Spleen (tissue), 7 donors: Measurements from ENCODE around the gene PHOSPHO2.

ENCODE experiments used
- POLR2A ChIP-seq, 3 donors: fragments of 450-650 bp; IDR thresholded peaks; one replicate each; pipeline ENCODE4 v1.5.1; 2017; ENCODE audit warnings: antibody characterized with exemption in 3 of 3, mild to moderate bottlenecking in 1 of 3
- POLR2AphosphoS5 ChIP-seq, 3 donors: sonication (generic); formaldehyde crosslinking; IDR thresholded peaks; one replicate each; pipeline ENCODE4 v1.5.1; 2017; ENCODE audit warnings: antibody characterized with exemption in 3 of 3
- TF ChIP-seq, protein P1 (sequence below), 11 experiments: fragments of 200-600 bp in 7 of 11; fragments of 450-650 bp in 4 of 11; sonication (generic) in 4 of 11; IDR thresholded peaks in 8 of 11; conservative IDR thresholded peaks in 3 of 11; 1 replicate in 7 of 11; 2 replicates in 4 of 11; pipeline versions ENCODE4 v1.4.0 to v1.8.0; 2016 to 2021; ENCODE audit warnings: antibody characterized with exemption in 11 of 11, inconsistent platforms in 4 of 11, mild to moderate bottlenecking in 1 of 11
- donor health status: DM: no; HTN: no; CAD: no; lungs with moderate emphysema.
- donor health status: DM: no; HTN: no; CAD: no.
- donor health status: DM: no; HTN: no; CAD: no.

DNA sequence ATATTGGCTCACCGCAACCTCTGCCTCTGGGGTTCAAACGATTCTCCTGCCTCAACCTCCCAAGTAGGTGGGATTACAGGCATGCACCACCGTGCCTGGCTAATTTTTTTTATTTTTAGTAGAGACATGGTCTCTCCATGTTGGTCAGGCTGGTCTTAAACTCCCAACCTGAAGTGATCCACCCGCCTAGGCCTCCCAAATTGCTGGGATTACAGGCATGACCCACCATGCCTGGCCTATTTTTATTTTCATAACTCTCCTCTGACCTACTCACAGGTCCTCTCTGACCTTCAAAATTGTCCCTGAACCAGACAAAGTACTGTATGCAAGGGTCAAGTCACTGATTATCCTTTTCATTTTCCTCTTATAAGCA, 23.4 kb downstream of the PHOSPHO2 start:
- TF ChIP-seq, protein P1, sequence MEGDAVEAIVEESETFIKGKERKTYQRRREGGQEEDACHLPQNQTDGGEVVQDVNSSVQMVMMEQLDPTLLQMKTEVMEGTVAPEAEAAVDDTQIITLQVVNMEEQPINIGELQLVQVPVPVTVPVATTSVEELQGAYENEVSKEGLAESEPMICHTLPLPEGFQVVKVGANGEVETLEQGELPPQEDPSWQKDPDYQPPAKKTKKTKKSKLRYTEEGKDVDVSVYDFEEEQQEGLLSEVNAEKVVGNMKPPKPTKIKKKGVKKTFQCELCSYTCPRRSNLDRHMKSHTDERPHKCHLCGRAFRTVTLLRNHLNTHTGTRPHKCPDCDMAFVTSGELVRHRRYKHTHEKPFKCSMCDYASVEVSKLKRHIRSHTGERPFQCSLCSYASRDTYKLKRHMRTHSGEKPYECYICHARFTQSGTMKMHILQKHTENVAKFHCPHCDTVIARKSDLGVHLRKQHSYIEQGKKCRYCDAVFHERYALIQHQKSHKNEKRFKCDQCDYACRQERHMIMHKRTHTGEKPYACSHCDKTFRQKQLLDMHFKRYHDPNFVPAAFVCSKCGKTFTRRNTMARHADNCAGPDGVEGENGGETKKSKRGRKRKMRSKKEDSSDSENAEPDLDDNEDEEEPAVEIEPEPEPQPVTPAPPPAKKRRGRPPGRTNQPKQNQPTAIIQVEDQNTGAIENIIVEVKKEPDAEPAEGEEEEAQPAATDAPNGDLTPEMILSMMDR (IDR thresholded peaks at IDR 0.05 in 8 of 11, conservative IDR thresholded peaks at IDR 0.05 in 3 of 11) = no peak
- TF ChIP-seq POLR2A (IDR thresholded peaks at IDR 0.05) (no peak), POLR2AphosphoS5 (IDR thresholded peaks at IDR 0.05) (no peak)
